COLO829 (cell line): ENCODE measurements around the gene GLB1L.
"Not testable (repeated sequence)": the region's sequence is repeated elsewhere in the genome, so short reads cannot be mapped to it uniquely, and the experiment has no call there.

Experiments
- DNase-seq: peaks from one replicate; pipeline ENCODE4 v3.0.0; 2012; ENCODE audit warnings: low spot score

GLB1L gene

DNA sequence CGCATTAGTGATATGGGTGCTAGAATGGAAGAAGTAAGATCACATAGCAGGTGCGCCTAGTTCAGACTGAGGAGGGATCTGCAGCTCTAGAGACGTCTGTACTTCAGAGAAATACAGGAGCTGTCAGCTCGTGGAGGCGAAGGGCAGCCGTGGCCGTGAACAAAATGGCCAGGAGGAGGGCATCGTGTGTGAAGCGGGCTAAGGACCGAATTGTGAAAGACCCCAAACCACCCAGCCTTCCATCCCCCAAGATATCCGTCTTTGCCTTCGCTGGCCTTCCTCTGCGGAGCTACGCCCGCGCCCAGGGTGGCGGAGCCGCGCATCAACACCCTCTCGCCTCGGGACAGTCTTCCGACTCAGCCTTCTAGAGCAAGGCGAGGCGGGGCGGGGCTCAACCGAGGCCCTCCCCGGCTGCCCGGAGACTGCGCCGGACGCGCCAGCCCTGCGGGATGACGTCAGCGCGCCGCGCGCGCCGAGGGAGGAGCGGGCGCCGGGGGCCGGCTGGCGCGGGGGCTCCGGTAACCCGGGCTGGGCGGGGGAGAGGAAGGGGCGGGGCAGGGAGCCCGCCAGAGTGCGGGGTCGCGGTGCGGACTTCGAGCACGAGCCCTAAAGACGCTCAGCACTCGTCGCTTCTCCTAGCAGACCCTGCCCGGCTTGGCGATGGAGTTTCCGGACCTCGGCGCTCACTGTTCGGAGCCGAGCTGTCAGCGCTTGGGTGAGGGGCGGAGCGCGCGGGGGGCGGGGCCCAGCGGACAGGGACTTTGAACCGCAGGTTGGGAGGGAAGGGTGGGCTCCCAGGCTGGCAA, 38.7 kb downstream of the GLB1L start, which contains the start of gene ZFAND2B:
ZFAND2B (plus strand) TSS at position 455 of the 806 bp plus-strand sequence; CDS start at position 661, 206 bp downstream.
- peak; percentile 97 for DNase-seq

GRCh38 chr2:219205981-219206327, 39.3 kb downstream of the GLB1L start:
- DNase-seq: no peak

GRCh38 chr2:219205165-219205538, 40.1 kb downstream of the GLB1L start:
- no peak for DNase-seq

GRCh38 chr2:219204425-219205164, 40.6 kb downstream of the GLB1L start:
- no peak for DNase-seq

- not testable (repeated sequence) for DNase-seq
Observed at GRCh38 chr2:219201331-219201730, 43.9 kb downstream of the GLB1L start.

DNA sequence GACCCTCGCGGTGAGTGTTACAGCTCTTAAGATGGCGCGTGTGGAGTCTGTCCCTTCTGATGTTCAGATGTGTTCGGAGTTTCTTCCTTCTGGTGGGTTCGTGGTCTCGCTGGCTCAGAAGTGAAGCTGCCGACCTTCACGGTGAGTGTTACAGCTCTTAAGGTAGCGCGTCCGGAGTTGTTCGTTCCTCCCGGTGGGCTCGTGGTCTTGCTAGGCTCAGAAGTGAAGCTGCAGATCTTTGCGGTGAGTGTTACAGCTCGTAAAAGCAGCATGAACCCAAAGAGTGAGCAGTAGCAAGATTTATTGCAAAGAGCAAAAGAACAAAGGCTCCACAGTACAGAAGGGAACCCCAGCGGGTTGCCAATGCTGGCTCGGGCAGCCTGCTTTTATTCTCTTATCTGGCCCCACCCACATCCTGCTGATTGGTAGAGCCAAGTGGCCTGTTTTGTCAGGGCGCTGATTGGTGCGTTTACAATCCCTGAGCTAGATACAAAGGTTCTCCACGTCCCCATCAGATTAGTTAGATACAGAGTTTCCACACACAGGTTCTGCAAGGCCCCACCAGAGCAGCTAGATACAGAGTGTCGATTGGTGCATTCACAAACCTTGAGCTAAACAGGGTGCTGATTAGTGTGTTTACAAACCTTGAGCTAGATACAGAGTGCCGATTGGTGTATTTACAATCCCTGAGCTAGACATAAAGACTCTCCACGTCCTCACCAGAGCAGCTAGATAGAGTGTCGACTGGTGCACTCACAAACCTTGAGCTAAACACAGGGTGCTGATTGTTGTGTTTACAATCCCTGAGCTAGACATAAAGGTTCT, 44.5 kb downstream of the GLB1L start:
- not testable (repeated sequence) for DNase-seq

DNA sequence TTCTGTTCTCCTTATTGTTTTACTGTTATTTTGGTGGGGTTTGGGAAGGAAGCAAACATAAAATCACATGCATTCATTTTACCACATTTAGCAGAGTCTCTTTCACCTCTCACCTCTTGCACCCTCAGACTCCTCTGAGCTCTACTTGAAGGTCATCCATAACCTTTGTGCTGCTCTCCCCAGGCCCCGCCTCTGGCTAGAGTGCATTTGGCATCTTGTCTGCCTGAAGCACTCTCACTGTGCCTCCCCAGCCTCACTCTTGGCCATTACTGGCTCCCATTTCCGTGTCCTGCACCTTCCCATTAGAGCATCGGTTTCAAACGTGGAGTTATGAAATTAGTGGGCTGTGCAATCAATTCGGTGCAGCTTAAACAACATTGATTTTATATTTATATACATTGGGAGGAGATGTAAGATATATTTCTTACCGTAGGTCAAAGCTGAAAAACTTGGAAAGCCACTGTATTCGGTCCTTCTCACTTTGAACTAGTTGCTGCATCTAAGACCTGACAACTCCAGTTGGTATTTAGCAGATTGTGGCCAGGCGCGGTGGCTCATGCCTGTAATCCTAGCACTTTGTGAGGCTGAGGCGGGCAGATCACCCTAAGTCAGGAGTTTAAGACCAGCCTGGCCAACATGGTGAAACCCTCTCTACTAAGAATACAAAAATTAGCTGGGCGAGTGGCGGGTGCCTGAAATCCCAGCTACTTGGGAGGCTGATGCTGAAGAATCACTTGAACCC, 45.6 kb downstream of the GLB1L start:
- no peak for DNase-seq

- no peak for DNase-seq
Observed at GRCh38 chr2:219198974-219199373, 46.3 kb downstream of the GLB1L start.

DNA sequence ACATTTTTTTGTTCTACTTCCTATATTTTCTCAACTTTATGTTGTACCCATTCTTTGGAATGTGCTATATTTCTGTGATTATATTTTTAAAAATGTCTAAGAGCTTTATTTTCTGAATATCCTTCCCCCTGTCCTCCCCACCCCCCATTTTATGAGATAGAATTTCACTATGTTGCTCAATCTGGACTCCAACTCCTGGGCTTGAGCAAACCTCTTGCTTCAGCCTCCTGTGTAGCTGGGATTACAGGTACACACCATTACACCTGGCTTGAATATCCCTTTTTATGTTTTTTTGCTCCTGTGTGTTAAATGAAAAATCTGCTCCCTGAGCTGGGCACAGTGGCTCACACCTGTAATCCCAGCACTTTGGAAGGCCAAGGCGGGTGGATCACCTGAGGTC, 47.9 kb downstream of the GLB1L start:
- DNase-seq: no peak

- no peak for DNase-seq
Observed at GRCh38 chr2:219186754-219187456, 58.3 kb downstream of the GLB1L start.
